ENCODE measurements around the gene TMEM11.

TMEM11 gene

DNA sequence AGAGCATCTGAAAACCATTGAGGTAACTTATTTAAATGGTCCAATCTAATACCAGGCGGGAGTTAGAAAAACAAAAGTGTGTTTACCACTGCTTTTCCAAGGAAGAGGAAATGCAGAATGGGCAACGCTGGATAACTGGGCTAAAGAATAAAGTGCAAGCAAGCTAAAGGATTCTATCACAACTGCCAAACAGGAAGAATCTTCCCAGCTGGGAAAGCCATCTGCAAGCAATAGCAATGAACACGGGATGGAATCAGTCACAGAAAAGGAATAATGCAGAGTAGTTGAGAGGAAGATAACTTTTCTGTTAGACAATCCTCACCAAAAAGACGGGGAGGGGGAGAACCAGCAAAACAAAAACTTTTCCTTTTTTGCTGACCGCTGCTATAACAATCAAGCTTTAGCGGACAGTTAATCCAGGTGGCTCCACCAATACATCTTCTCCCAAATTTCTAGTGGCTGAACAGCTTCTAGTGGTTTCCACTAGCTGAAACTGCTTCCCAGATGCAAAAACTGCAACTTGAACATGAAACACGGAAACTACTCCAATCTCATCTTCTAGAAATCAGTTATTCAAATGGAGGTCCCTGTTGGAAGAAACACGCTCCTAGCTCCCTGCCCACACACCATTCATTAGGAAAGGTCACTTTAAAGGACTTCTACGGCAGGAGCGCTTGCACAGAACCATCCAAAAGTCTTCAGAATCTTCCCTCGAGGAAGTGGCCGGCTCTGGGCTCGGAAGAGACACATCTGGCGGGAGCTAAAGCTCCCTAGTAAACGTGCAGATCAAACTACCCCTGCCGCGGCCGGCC lies 929 bp downstream of the TMEM11 start:
- TF ChIP-seq, protein P1, sequence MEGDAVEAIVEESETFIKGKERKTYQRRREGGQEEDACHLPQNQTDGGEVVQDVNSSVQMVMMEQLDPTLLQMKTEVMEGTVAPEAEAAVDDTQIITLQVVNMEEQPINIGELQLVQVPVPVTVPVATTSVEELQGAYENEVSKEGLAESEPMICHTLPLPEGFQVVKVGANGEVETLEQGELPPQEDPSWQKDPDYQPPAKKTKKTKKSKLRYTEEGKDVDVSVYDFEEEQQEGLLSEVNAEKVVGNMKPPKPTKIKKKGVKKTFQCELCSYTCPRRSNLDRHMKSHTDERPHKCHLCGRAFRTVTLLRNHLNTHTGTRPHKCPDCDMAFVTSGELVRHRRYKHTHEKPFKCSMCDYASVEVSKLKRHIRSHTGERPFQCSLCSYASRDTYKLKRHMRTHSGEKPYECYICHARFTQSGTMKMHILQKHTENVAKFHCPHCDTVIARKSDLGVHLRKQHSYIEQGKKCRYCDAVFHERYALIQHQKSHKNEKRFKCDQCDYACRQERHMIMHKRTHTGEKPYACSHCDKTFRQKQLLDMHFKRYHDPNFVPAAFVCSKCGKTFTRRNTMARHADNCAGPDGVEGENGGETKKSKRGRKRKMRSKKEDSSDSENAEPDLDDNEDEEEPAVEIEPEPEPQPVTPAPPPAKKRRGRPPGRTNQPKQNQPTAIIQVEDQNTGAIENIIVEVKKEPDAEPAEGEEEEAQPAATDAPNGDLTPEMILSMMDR (conservative IDR thresholded peaks at IDR 0.05; ENCODE audit: low read depth): no peak
- no peak for DNase-seq (ENCODE audit: low spot score)
- ChIA-PET CTCF (interaction anchor here (0.6 to 1.7 kb wide), 3 partner anchors 21 to 95 kb away, joined by 3 to 7 read pairs (median 4); no protein-coding TSS in a partner anchor), POLR2A (ENCODE audit: low non-redundant PET) (no interaction called here)
- peak overlapping the region; percentile 95 for H3K27ac ChIP-seq

DNA sequence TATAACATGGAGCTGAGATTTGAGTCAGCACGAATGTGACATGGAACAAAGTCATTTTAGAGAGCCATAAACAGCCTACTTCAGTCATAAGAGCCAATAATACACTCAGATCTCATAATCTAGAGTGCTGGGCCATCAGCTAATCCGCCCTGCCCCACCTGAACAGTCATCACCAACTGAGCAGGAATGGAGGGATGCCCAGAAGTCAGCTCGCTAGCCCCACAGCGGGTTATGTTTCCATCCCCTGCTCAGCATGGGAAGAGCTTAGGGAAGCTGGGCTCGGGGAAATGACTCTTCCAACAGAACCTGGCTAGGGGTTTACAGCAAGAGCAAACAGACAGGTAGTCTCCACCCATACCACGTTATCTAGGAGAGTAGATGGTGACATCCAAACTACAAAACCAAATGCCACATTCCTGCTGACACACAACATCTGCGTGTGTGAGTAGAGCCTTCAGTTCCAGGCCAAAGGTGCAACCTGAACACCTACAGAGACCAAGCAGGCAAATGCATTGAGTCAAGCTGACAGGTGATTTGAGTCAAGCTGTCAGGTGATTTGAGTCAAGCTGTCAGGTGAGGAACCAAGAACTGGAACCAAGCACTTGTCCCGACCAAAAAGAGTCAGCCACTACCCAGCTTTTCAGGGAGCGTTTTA lies 2.0 kb downstream of the TMEM11 start:
- POLR2A ChIA-PET (ENCODE audit: low non-redundant PET): no interaction called here
- CTCF ChIA-PET: no interaction called here

DNA sequence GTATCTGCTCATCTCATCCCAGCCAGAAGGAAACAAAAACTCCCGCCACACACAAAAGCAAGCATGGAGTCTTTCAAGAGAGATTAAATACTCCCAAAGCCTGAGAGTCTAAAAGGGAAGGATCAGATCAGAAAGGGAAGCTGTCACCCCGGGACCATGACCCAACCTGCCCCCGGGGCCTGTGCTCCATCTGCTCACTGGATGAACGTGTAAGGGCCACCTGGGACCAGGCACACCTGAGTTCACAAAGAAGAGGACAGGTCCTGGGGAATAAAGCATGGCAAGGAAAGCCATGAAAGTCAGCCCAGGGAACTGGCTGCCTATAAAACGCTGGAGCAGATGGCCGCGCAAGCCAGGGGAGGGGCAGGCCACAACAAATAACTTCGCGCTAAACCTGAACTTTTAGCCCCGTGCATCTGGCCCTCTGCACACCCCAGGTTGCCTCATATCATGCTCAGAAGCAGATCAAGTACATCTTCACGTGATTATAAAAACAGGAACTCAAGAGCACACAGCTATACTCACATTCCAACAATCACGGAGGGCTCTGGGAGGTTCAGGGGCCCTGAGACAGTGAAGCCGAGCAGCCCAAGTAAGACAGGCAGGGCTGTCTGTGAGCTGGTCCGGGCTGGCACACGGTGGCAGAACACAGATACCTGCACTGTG lies 3.4 kb downstream of the TMEM11 start:
- DNase-seq (ENCODE audit: low spot score): no peak
- peak overlapping the region; percentile 20 for H3K27ac ChIP-seq
- POLR2A ChIA-PET (ENCODE audit: low non-redundant PET): no interaction called here
- TF ChIP-seq, protein P1 (conservative IDR thresholded peaks at IDR 0.05; ENCODE audit: low read depth): no peak
- CTCF ChIA-PET: no interaction called here

More for the DNA sequence above, 2.0 kb downstream of the TMEM11 start:
- H3K27ac ChIP-seq: no peak overlapping the region
- TF ChIP-seq, protein P1 (conservative IDR thresholded peaks at IDR 0.05; ENCODE audit: low read depth): no peak
- no peak for DNase-seq (ENCODE audit: low spot score)

DNA sequence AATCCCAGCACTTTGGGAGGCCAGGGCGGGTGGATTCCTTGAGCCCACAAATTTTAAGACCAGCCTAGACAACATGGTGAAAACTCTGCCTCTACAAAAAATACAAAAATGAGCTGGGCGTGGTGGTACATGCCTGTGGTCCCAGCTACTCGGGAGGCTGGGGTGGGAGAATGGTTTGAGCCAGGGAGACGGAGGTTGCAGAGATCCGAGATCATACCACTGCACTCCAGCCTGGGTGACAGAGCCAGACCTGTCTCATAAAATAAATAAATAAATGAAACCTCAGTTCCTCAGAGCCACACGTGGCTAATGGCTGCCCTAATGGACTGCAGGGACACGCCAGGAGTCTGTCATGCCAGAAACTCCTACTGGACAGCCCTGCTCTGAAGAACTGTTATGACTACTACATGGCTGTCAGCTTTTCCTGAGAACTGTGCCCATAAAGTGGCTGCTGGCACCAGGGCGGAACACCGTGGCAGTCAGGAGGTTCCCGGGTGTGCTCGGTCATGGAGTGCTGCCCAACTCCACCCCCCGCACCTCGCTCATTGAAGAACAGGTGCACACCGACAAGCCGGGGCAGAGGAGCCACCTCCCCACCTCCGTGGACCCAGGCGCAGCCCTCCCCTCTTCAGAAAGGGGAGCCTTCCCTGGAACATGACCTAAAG lies 4.3 kb downstream of the TMEM11 start:
- CTCF ChIA-PET: no interaction called here
- POLR2A ChIA-PET (ENCODE audit: low non-redundant PET): no interaction called here
- DNase-seq (ENCODE audit: low spot score): no peak

DNA sequence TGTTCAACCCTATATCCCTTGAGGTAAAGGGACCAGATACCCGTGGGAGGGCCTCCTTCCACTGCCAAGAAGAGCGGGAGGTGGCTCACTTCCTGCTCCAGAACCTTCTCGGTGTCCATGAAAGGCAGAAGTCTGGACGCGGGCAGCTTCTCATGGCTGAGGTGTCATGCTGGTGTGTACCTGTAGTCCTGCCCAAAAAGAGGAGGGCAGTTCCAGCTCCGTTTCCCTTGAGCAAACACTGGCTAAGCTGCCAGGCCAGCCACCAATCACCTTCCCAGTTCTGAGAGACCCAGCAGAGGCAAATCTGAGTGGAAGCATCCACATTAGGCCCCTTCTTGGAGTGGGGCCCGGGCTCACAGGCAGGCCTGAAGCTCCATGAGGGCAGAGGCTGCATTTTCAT lies 5.6 kb downstream of the TMEM11 start:
- ChIA-PET CTCF (interaction anchor here (0.6 kb wide), 1 partner anchor 70 kb away, joined by 3 read pairs; no protein-coding TSS in a partner anchor), POLR2A (ENCODE audit: low non-redundant PET) (no interaction called here)
- TF ChIP-seq, protein P1 (conservative IDR thresholded peaks at IDR 0.05; ENCODE audit: low read depth): no peak
- DNase-seq (ENCODE audit: low spot score): no peak
- peak overlapping the region; percentile 20; the same call in 1 of the 2 replicates for H3K27ac ChIP-seq

More for the DNA sequence above, 4.3 kb downstream of the TMEM11 start:
- peak overlapping the region; percentile 20 for H3K27ac ChIP-seq
- TF ChIP-seq, protein P1 (conservative IDR thresholded peaks at IDR 0.05; ENCODE audit: low read depth): no peak

DNA sequence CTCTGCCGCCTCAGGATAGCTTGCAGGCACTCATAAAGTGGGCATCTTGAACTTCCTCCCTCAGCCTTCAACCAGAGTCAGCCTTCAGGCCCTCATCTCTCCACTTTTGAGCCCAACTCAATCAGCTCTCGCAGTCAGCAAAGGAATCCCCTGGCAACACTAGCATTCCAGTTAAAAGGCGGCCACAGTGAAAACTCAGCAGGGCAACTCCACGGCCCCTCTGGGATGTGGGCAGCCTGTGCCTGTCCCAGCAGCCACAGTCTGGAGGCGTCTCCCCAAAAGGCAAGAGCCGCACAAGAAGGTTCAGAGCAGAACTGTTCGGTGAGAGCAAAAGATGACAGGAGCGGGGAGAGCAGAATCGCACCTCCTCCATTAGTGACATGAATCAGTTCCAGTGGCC lies 9.0 kb downstream of the TMEM11 start:
- TF ChIP-seq, protein P1 (conservative IDR thresholded peaks at IDR 0.05; ENCODE audit: low read depth): no peak
- ChIA-PET CTCF (no interaction called here), POLR2A (ENCODE audit: low non-redundant PET) (no interaction called here)
- peak overlapping the region; percentile 22 for H3K27ac ChIP-seq
- DNase-seq (ENCODE audit: low spot score): no peak

Measured in RWPE1 (cell line).